Astrocyte of the cerebellum (primary cell): ENCODE results near the gene MED13L.
"Not testable (repeated sequence)": the region's sequence is repeated elsewhere in the genome, so short reads cannot be mapped to it uniquely, and the experiment has no call there.

Source experiments
- DNase-seq: peaks from one replicate; pipeline ENCODE4 v3.0.0-alpha.2; 2011; ENCODE audit warnings: low read depth
- H3K4me3 ChIP-seq: 2 replicates; pipeline ENCODE4 v1.5.1; 2011; ENCODE audit warnings: mild to moderate bottlenecking, low read depth, low read length, moderate library complexity
- in situ Hi-C: cut with HindIII; loops from 2 replicates; pipeline ENCODE4 v1.10.0; 2017; ENCODE audit warnings: low sequenced_read_pairs
- TF ChIP-seq, protein P1 (sequence below): IDR thresholded peaks from 2 replicates; pipeline ENCODE4 v1.5.1; 2012; ENCODE audit warnings: low read length, low read depth, moderate library complexity, mild to moderate bottlenecking; ENCODE audit errors: missing control alignments

The MED13L gene

DNA sequence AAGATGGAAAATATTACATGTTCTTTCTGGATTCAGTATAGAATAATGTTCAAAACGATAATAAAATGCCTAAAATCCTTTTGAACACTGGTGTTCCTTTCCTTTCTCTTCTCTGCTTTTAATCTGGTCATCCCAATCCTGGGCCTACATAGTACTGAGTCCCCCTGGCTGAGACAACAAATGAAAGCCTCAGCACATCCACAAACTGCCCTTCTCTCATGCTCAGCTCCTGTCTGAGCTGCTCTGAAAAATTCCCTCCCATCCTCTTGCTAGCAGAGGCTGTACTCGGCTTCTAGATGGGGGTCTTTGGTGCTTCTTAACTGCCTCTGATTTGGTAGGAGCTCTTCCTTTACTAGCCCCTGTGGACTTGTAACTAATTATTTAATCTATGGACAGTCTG, 232.3 kb downstream of the MED13L start:
- TF ChIP-seq, protein P1, sequence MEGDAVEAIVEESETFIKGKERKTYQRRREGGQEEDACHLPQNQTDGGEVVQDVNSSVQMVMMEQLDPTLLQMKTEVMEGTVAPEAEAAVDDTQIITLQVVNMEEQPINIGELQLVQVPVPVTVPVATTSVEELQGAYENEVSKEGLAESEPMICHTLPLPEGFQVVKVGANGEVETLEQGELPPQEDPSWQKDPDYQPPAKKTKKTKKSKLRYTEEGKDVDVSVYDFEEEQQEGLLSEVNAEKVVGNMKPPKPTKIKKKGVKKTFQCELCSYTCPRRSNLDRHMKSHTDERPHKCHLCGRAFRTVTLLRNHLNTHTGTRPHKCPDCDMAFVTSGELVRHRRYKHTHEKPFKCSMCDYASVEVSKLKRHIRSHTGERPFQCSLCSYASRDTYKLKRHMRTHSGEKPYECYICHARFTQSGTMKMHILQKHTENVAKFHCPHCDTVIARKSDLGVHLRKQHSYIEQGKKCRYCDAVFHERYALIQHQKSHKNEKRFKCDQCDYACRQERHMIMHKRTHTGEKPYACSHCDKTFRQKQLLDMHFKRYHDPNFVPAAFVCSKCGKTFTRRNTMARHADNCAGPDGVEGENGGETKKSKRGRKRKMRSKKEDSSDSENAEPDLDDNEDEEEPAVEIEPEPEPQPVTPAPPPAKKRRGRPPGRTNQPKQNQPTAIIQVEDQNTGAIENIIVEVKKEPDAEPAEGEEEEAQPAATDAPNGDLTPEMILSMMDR = no peak
- in situ Hi-C loops = no loop called here

DNA sequence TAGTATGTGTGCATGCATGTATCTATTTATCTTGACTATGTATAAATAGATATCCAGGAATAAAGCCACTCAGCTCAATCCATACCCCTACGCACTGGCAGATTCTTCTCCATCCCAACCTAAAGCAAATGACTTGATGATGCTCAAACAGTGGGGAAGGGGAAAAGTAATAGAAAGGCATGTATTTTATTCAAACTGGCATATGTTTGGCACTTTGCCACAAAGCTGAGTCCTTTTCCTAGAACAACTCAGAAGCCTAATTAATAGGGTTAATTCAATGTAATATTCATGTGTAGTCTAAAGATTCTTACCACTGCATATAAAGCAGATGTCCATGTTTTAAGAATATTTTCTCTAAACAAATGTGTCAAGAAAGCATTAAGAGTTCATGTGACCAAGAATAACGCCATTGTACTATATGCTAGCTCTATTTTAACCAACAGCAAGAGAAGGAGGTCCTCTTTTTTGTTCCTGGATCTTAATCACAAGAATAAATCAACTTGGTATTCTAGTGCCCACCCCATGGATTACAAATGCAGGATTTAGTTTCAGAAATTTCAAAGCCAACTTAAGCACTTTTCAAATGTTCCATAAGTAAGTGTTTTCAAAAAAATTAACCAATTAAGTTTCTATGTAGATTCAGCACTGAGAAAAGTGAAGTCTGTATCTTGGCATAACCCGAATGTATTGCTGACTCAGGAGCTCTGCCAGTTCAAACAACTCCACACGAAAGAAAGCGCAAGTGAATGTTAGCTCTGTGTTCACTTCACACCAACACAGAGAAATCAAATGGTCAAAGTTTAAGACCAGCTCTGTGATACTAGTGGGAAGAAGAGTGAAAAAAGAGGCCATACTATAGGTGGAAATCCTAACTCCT, 233.6 kb downstream of the MED13L start:
- peak; percentile 27 for DNase-seq
- H3K4me3 ChIP-seq = no peak overlapping the region
- in situ Hi-C loops = no loop called here
- TF ChIP-seq, protein P1 = no peak

More for the DNA sequence above, 232.3 kb downstream of the MED13L start:
- DNase-seq = no peak
- no peak overlapping the region for H3K4me3 ChIP-seq

DNA sequence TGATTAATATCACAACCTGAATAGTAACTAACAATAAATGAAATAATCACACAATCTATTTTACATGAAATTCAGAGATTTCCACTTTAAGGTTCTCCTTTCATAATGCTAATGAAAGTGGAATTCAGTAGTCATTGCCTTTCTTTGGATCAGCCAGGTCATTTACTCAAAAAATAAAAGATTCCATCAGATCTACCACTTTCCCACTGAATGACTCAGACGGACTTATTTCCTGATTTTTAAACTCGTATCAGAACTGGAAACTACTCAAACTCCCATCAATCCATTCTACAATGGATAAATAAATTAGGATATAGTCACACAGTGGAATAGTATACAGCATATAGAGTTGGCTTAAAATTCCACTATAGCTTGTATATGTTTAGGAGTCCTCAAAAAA, 237.1 kb downstream of the MED13L start:
- in situ Hi-C loops = no loop called here
- TF ChIP-seq, protein P1 = no peak
- no peak for DNase-seq
- H3K4me3 ChIP-seq = no peak overlapping the region

DNA sequence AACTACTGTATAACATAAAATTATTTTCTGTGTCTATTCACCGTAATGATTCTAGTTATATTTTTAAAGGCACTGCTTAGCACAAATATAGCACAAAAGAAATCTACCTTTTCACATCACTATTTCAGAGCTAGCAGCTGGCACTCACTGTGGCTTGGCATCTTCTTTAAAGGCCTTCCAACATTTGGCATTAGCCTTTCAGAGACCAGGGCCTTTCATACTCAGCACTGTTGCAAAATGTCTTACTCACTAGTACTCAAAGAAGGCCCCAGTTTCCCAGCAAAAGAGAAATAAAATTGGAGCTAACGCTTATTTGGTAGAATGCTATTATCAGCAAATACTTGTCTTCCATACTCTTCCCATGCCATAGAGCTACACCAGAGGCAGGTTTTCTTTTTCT, 238.4 kb downstream of the MED13L start:
- TF ChIP-seq, protein P1 = no peak
- H3K4me3 ChIP-seq = no peak overlapping the region
- in situ Hi-C loops = no loop called here
- no peak for DNase-seq

DNA sequence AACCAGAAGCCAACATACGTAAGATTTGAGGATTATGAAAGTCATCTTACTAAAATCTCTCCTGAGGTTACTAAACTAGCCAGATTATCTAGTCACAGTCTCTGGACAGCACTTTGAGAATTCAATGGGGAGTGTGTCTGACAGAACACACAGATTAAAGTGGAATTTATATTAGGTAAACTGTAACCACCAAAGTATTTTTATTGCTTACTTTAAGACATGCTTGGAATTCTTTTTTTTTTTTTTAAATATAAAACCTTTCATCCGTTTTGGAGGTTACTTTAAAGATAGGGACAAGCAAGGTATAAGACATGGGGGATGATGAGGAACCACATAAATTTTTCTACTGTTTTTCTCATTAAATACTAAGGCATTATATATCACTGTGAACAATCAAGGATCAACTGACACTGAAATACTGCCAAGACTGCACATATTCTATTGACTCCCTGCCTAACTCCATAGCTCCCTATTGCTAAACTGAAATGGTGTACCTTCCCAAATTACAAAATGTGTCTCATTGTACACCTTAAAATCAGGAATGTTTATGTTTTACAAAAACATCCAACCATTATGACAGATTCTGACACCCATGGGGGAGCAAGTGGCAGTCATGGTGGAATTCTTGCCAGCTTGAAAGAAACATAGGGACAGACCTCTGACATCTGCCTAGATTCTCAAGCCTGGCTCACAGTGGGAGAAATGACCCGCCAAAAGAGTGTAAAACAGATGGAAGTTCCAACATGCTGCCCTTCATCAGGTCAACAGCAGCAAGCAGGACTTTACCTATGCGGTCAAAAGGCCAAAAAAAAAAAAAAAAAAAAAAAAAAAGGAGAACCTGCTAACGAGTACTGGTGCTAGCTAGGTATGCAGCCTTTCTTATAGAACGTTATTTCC, 239.3 kb downstream of the MED13L start:
- no peak overlapping the region for H3K4me3 ChIP-seq

DNA sequence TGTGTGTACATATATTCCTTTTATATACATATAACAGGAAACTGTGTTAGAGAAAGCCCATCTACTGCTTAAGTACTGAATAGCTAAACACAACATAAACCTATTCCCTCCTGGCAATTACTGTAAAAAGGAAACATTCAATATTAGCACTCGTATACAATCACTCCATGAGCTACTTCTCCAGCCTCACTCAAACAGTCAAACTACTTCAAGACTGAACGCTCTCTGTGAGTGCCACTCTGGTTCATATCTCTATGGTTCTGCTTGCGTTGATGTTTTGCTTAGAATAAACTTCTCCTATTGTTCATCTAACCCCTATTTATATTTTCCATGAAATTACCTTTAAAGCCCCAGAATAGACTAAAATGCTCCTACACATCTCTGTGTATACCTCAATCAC, 243.7 kb downstream of the MED13L start:
- TF ChIP-seq, protein P1 = no peak
- no peak overlapping the region for H3K4me3 ChIP-seq
- DNase-seq = no peak
- in situ Hi-C loops = no loop called here

More for the DNA sequence above, 239.3 kb downstream of the MED13L start:
- TF ChIP-seq, protein P1 = no peak
- DNase-seq = no peak
- in situ Hi-C loops = no loop called here

DNA sequence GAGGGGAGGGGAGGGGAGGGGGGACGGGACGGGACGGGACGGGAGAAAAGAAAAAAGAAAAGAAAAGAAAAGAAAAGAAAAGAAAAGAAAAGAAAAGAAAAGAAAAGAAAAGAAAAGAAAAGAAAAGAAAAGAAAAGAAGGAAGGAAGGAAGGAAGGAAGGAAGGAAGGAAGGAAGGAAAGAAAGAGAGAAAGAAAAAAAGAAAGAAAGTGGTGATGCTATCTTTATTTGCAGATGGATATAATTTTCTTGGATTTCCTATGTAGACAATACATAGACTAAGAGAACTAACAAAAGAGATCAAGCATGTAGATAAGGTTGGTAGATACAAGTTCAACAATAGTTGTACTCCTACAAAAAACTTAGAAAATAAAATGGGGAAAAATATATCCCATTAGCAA, 245.9 kb downstream of the MED13L start:
- H3K4me3 ChIP-seq, in situ Hi-C loops, DNase-seq: not testable (repeated sequence)
